ENCODE measurements around the gene MAML2. TPM values are rescaled to one million over a fixed set of nuclear protein-coding genes. Genes with fewer than 3 reads are reported as not detected.

Gene MAML2
- total RNA-seq, 2 experiments from 2014 or later: 11.8 to 12.5 TPM

GRCh38 chr11:96019810-96020747 lies 322.9 kb downstream of the MAML2 start:
- Mint-ChIP-seq H3K4me1 (ENCODE audit: low read depth) (peaks cover 51% of the 10 kb centered on the region), H3K4me3 (no peak overlapping the region), H3K36me3 (ENCODE audit: low read depth) (peaks cover 7% of the 10 kb centered on the region), H3K27me3 (no peaks in the 10 kb centered on the region), H3K9me3 (no peaks in the 10 kb centered on the region), H3K27ac (peak overlapping the region; percentile 60)
- TF ChIP-seq CTCF (IDR thresholded peaks at IDR 0.05): no peak
- CTCF ChIA-PET: interaction anchor here (0.9 to 1.4 kb wide), 3 partner anchors 19 to 217 kb away, joined by 3 to 4 read pairs (median 3); no protein-coding TSS in a partner anchor
- peak; percentile 41 for ATAC-seq
- POLR2A ChIA-PET: interaction anchor here (0.6 to 1.4 kb wide), 2 partner anchors 17 to 20 kb away, joined by 3 read pairs; no protein-coding TSS in a partner anchor
- intact Hi-C loops (cut with micrococcal nuclease): no loop called here
- peak; percentile 45 for DNase-seq

DNA sequence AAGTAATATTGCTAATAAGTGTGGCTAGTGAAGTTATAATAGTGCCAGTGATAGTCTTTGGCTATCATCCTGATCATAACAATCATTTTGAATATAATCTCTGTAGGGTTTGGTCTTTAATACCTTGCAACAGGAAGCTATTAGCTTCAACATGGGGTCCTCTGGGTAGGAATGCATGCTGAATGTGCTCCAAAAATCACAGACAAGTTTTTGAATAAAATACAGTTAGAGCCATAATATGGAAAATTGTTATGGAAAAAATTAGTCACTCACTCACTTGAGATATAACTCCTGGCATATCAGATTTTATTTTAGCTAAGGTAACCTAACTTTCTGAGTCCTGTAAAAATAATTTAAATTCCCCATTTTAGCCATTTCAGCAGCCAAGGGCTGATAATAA lies 323.7 kb downstream of the MAML2 start:
- no peak for TF ChIP-seq CTCF (IDR thresholded peaks at IDR 0.05)
- H3K4me3 Mint-ChIP-seq: no peak overlapping the region
- H3K27me3 Mint-ChIP-seq: no peaks in the 10 kb centered on the region
- ChIA-PET CTCF (interaction anchor here (1.3 kb wide), 1 partner anchor 218 kb away, joined by 3 read pairs; no protein-coding TSS in a partner anchor), POLR2A (interaction anchor here (0.6 to 1.4 kb wide), 2 partner anchors 18 to 21 kb away, joined by 3 read pairs; no protein-coding TSS in a partner anchor)
- H3K36me3 Mint-ChIP-seq (ENCODE audit: low read depth): peaks cover 7% of the 10 kb centered on the region
- H3K27ac Mint-ChIP-seq: no peak overlapping the region
- H3K9me3 Mint-ChIP-seq: no peaks in the 10 kb centered on the region
- peaks cover 51% of the 10 kb centered on the region for H3K4me1 Mint-ChIP-seq (ENCODE audit: low read depth)
- intact Hi-C loops (cut with micrococcal nuclease): no loop called here
- DNase-seq (no peak), ATAC-seq (no peak)

GRCh38 chr11:96017856-96018255 lies 325.1 kb downstream of the MAML2 start:
- intact Hi-C loops (cut with micrococcal nuclease): no loop called here
- DNase-seq (no peak), ATAC-seq (no peak)
- Mint-ChIP-seq H3K4me1 (ENCODE audit: low read depth) (peaks cover 59% of the 10 kb centered on the region), H3K27ac (no peak overlapping the region), H3K4me3 (no peak overlapping the region), H3K27me3 (no peaks in the 10 kb centered on the region), H3K36me3 (ENCODE audit: low read depth) (peaks cover 7% of the 10 kb centered on the region), H3K9me3 (no peaks in the 10 kb centered on the region)
- TF ChIP-seq CTCF (IDR thresholded peaks at IDR 0.05): no peak
- POLR2A ChIA-PET: no interaction called here
- CTCF ChIA-PET: no interaction called here

DNA sequence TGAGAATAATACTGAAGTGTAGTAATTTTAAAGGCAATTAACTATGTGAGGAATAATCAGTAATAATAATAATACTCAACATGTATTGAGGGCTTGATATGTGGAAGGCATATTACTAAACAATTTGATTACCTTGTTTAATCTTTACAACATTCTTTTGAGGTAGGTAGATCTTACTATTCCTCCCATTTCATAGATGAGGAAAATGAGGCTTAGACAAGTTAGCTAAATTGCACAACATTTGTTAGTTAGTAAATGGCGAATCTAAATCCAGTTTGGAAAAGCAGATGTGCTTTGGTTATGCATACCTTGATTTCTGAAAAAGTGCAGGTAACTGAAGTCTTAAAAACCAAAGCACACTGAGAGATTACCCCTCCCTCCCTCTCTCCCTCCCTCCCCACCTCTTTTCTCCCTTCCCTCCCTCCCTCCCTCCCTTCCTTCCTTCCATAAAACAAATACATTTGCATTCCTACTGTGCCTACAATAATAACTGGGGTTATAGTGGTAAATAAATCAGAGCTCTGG lies 326.0 kb downstream of the MAML2 start:
- intact Hi-C loops (cut with micrococcal nuclease): no loop called here
- Mint-ChIP-seq H3K9me3 (no peaks in the 10 kb centered on the region), H3K4me3 (no peak overlapping the region), H3K27ac (no peak overlapping the region), H3K36me3 (ENCODE audit: low read depth) (peaks cover under 1% of the 10 kb centered on the region), H3K4me1 (ENCODE audit: low read depth) (peaks cover 59% of the 10 kb centered on the region), H3K27me3 (no peaks in the 10 kb centered on the region)
- no peak for ATAC-seq
- ChIA-PET CTCF (interaction anchor here (1.3 to 4.8 kb wide), 2 partner anchors 38 to 378 kb away, joined by 3 to 21 read pairs; no protein-coding TSS in a partner anchor), POLR2A (no interaction called here)
- DNase-seq: no peak
- TF ChIP-seq CTCF (IDR thresholded peaks at IDR 0.05): no peak

All from activated CD8-positive, alpha-beta T cell treated with anti-CD3 and anti-CD28 coated beads for 36 hours (primary cell).